GM12891 (cell line): ENCODE data around the gene TAF11L3.

Source experiments
- PAX5 ChIP-seq: IDR thresholded peaks from 2 replicates; pipeline ENCODE4 v1.6.1; 2011; ENCODE audit warnings: low read length, moderate library complexity, mild to moderate bottlenecking; ENCODE audit not compliant: insufficient read depth, severe bottlenecking
- POLR2A ChIP-seq: IDR thresholded peaks from 2 replicates; pipeline ENCODE4 v1.6.1; 2011; ENCODE audit warnings: low read depth, low read length, control low read depth
- POLR2AphosphoS5 ChIP-seq: IDR thresholded peaks from 2 replicates; pipeline ENCODE4 v1.6.1; 2011; ENCODE audit warnings: low read depth, low read length, control low read depth
- POU2F2 ChIP-seq: IDR thresholded peaks from 2 replicates; pipeline ENCODE4 v1.6.1; 2011; ENCODE audit warnings: low read depth, mild to moderate bottlenecking, control low read depth, low read length, moderate library complexity
- SPI1 ChIP-seq: IDR thresholded peaks from 2 replicates; pipeline ENCODE4 v1.6.1; 2011; ENCODE audit warnings: low read depth, low read length, control low read depth
- TAF1 ChIP-seq: IDR thresholded peaks from 2 replicates; pipeline ENCODE4 v1.6.1; 2011; ENCODE audit warnings: low read depth, low read length, control low read depth

- TF ChIP-seq POLR2AphosphoS5 (no peak), POLR2A (no peak), TAF1 (no peak), PAX5 (no peak), POU2F2 (no peak), SPI1 (no peak)
Observed at GRCh38 chr5:17477043-17477442, 41.1 kb upstream of the TAF11L3 start.
